HG02610 (cell line): ENCODE results near the gene MAEA.
"Not testable (repeated sequence)": the region's sequence is repeated elsewhere in the genome, so short reads cannot be mapped to it uniquely, and the experiment has no call there.

Source experiments
- ATAC-seq: cut with Tn5 transposase; IDR thresholded peaks from one replicate; pipeline ENCODE4 v1.9.1; 2021; ENCODE audit warnings: mild to moderate bottlenecking, moderate library complexity; ENCODE audit not compliant: unreplicated experiment

Gene MAEA

DNA sequence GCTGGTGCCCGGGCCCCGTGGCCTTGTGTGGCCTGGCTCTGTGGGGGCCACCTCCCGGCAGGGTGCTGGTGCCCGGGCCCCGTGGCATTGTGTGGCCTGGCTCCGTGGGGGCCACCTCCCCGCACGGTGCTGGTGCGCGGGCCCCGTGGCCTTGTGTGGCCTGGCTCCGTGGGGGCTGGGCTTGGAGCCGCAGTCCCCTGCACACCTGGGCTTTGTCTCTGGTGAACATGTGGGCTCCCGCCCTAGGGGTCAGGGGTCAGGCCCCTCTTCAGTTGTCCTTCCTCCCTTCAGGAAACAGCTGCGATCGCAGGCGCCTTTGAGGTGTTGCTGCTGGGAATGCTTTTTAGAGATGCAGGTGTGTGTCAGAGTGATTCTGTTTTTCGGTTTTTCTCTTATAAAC, 74.5 kb downstream of the MAEA start:
- ATAC-seq, result no peak

DNA sequence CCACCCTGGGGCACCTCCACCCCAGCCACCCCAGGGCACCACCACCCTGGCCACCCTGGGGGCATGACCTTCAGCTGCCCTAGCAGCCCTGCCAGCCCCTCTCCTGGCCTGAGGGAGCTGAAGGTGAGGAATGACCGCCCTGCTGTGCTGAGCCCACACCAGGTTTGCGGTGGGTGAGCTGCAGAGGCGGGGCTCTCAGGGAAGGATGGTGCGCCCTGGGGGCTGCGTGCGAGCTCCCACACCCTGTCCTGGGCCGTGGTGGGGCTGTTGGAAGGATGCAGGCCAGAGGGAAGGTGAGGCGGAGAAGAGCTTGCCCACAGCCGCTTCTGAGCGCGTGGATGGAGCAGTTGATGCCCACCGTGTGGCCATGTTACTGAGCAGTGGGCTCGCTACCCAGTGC, 75.1 kb downstream of the MAEA start:
- no peak for ATAC-seq

DNA sequence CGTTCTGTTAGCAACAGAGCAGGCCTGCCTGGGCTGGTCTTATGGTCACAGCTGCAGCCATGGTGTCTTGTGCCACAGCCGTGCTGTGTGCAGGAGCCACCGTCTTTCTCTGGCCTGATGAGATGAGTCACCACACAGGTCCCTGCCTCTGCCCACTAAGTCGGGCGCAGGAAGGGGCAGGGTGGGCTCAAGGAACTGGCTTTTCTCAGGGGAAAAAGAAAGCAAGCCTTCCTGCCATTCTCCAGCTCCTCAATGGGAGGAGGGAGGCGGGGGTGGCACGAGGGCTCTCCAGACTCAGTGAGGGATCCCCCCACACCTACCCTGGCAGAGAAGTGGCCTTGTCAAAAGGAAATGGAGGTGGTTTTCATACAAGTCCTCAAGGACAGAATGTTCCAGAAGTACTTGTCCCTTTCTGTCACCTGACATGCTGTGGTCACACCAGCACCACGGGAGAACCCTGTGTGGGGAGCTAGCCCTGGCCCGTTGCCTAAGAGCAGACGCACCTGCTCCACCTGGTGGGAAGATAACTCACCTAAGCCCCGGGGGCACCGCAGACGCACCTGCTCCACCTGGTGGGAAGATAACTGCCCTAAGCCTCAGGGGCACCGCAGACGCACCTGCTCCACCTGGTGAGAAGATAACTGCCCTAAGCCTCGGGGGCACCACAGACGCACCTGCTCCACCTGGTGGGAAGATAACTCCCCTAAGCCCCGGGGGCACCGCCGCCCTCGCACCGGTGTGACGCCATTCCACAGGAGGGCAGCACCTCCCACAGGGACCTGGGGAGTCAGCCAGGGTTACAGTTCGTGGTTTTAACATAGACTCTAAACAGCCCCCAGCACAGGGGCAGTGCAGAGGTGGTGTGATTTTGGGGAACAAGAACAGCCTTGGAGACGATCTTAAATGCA, 75.8 kb downstream of the MAEA start:
- ATAC-seq, result no peak

DNA sequence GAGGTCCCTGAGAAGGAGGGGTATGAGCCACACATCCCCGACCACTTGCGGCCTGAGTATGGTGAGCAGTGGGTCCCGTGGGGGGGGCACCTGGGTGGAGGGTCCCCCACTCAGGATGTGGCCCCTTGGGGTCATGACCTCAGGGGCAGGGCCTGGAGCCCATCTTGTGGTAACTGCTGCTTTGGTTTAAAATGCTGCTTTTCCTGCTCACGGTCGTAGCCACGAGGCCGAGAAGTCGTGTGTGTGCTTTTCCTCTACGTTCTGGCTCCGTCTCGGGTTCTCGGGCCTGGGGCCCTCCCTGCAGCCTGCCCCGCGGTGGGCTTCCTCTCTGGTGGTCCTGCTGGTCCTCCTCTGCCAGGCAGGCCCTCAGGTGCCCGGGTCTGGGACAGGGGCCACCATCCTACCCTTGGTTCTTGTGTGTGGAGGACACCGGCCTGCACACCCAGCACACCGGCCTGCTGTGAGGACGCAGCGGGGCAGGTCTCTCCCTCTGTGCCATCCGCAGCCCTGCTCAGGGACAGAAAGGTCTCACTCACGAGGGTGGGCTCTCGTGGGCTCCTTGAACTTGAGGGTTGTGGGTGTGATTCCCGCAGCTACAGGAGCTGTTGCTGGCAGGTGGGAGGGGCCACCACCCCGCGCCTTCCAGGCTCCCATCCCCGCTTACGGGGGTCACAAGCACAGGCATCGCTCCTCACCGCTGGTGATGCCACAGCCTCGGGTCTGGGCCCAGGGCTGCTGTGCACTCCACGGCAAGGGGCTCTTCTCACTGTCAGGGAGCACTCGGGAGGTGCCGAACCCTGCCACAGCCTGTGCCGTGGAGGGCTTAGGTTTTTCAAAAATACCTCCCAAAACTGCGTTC, 76.9 kb downstream of the MAEA start:
- ATAC-seq, result no peak

DNA sequence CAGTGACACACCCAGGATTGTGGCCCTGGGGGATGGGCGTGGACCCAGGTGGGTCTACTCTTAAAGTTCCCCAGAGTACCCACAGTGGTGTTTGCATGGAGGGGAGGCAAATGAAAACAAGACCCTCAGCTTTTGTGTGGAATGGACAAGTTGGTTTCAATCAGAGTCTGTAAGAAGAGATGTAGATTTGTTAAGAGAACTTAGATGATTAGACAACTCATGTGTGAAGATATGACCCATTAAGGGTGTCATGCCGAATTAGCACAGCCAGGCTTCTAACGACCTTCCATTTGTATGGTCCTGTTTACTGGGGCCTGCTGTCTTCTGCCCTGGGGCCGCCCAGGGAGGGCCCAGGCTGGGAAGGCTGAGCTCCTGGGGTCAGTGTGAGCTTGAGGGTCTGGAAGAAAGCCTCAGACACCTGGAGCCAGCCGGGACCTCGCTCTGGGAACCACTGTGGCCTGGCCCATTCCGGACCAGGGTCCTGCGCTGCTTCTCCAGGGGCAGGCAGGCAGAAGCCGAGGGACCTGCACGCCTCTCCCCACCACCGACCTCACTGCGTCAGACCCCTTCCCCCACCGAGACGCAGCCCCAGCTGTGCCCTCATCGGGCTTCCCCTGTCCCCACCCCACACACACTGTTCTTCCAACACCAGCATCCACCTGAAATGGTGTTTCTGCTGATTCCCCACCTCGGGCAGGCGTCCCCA, 77.7 kb downstream of the MAEA start:
- ATAC-seq, result no peak

DNA sequence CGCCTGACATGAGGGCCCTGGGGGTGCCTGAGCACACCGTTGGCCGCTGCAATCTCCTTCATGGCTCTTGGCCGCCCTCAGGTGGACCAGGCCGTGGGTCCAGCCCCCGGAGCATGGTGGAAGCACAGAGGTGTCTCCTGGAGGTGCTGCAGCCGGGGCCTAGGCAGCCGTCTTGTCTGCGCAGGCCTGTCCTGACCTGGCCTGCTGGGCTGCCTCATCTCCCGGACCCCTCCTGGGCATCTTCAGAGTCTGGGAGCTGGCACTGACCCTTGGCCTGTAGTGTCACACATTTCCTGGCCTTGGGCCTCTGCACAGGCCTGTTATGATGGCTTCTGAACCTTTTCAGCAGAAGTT, 78.2 kb downstream of the MAEA start:
- ATAC-seq, result no peak

DNA sequence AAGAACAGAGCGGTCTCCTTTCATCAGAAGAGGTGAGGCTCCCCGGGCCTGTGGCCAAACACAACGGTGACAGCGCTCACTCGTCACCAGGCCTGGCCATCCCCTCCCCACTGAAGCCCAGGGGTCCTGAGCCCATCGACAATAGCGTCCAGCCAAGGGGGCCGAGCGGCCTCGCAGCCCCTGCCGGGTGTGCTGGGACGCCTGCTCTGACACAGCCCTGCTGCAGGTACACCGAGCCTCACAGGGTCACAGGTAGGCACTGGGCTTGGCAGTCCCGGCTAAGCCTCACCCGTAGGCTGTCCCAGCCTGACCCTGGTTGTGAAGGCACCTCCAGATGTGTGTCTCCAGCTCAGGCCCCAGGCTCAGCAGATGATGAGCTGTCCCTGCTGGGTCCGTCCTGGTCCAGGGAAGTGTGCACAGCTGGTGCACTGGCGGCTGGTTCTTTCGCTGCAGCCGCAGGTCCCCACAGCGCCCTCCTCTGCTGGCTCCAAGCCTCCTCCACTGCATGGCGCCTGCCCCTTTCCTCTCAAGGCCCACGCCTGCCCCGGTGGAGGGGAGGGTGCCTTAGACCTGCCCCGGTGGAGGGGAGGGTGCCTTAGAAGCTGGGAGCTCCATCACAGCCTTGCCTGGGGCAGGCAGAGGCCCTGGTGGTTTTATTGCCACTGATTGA, 78.9 kb downstream of the MAEA start:
- no peak for ATAC-seq

DNA sequence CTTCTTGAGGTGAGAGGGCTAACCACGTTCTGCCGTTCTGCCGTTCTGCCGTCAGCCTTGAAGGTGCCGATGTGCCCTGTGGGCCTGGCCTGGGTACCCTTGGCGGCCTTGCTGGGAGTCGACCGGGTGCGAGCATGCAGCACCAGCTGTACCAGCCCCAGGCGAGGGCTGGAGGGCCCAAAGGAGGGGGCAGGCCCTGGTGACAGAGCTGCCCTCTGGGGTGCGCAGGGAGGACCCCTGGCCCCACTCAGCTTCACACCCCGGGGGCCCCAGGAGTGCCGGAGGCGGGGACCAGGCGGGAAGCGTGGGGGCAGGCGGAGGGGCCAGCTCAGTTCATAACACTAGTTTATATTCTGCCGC, 79.4 kb downstream of the MAEA start:
- ATAC-seq, result no peak

DNA sequence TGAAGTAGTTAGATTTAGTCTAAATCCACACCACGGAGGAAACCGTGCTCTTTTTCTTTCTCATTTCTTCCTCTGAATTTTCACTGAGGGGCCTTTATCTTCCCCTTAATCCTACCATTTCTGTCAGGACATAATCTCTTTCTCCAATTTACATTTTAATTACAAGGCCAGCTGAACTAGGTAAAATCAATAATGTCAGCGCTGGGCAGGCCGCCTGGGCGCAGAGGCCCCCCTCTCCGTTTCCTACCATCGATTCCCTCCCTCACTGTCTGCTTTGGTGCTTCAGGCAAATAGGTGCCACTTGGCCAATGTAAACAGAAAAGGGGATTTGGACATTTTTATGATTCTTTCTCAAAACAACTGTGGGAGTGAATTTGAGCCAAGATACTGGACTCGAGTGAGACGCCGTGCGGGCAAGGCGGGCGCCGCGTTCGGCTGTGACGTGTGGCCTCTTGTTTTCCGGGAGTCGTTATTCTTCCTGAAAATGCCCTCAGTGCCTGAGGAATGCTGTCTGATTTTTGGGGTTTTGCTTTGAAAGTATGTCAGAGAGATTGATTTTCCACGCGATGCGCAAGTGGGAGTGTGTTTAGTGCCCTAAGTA, 79.9 kb downstream of the MAEA start:
- no peak for ATAC-seq

DNA sequence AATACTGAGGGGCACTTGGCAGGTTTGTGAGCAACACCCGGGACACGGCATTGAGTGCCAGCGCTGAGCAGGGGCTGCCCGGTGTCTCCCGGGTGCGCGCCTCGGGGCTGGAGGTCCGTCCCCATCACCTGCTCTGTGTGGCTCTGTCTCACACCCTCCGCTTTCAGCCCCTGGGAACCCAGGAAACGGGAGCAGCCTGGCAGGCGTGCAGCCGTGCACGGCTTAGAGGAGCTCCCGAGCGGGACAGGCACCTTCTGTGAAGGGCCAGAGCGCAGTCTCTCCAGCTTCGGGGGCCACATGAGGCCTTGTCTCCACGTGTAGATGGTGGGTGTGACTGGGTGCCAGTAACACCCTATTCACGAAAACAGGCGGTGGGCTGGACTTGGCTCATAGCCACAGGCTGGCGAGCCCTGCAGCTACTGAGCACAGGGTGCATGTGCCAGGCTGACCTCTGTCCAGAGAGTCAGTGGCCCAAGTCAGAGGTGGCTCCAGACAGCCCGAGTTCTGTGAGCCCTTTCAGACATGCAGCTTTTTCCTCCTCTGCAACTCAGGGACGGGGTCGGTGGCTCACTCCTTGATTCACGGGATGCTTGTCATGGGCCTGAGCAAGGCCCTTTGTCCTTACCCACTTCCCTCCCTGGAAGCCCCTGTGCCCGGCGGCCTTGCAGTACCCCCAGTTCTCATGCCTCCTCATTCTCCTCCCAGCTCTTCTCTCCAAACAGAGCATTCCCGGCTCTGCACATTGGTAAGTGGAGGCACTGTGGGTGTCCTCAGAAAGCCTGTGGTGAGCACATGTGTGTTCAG, 80.8 kb downstream of the MAEA start:
- no peak for ATAC-seq

DNA sequence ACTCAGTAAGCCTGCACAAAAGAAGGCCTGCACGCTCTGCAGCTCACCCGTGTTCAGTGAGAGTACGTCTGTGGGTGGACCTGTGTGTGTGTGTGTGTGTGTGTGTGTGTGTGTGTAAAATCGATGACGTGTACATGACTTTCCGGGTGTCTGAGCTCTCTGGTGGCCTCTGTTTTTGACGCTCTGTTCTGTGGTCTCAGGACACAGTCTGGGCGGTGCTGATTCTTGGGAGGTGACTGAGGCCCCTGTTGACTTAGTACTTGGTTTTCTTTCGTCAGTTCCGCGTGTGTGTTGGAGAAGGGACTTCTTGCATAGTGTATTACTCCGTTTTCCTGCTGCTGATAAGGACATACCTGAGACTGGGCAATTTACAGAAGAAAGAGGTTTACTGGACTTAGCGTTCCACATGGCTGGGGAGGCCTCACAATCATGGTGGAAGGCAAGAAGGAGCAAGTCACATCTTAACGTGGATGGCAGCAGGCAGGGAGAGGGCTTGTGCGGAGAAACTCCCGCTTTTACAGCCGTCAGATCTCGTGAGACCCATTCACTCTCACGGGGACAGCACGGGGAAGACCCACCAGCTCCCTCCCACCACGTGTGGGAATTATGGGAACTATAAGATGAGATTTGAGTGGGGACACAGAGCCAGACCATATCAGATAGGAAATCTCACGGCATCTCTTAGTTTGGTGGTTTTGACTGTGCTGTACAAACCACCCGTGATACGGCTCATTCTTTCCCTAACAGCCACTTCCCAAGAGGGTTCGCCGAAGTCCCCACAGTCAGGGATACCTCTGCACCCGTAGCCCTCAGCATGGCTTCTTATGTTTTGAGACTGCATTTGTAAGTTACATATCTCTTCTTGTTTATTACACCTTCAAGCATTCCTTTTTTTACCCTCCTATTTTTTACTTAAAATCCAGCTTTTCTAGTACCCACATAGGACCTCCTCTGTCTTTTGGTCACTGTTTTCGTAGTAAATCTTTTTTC, 81.8 kb downstream of the MAEA start:
- ATAC-seq, result no peak

DNA sequence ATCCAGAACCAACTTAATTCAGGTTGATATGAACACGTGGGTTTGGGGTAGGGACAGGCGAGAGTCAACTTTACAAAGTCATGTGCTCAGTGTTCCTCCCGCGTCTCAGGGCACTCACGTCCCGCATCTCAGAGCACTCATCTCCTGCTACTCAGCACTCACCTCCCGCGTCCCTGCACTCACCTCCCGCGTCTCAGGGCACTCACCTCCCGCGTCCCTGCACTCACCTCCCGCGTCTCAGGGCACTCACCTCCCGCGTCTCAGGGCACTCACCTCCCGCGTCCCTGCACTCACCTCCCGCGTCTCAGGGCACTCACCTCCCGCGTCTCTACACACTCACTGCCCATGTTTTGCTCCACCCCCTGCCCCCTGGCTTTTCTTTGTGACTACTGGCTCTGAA, 82.9 kb downstream of the MAEA start:
- ATAC-seq, result not testable (repeated sequence)

DNA sequence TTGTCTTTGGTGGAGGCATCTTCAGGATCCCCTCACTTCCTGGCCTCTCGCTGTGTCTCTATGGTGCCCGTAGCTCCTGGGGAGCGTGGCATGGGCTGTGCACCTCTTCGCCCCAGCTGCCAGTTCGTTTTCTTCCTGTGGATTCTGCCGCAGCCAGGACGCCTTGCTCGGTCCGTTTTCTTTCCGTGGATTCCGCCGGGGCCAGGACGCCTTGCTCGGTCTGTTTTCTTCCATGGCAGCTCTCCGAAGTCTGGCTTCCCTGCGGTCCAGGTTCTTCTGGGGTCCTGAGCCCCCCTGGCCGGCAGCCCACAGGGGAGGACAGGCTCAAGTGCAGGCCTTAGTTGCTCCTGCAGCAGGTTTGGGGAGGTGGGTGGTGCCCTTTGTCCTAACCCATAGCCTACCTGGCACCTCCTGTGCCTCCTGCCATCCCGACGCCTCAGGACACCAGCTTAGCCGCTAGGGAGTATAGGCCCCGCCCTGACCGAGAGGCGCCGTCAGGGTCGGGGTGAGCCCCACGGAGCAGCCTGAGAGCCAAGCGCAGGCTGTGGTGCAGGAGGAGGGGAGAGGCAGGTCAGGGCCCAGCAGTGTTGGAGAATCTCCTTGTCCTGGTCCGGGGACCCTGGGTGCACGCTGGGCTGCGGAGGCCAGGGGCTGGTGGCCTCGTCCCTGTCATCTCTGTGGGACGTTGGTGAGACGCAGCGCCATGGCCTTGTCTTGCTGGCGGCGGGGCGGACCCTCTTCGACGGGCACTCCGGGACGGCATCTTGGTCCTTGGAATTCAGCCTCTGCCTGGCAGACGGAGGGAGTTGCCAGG, 84.4 kb downstream of the MAEA start:
- ATAC-seq, result no peak

DNA sequence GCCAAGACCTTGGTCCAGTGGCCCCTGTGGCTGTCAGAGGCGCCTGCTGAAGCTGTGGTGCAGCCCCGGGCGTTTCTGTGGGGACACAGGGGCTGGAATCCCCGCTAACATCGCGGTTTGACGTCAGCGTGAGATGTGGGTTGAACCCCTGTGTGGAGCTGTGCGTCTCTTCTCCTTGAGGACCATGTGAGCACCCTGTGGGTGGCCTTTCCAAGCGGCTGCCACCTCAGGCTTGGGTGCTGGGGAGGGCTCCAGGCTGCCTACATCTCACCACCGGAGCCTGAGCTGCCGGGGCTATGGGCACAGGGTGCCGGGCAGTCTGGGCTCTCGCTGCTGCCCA, 85.0 kb downstream of the MAEA start:
- no peak for ATAC-seq

DNA sequence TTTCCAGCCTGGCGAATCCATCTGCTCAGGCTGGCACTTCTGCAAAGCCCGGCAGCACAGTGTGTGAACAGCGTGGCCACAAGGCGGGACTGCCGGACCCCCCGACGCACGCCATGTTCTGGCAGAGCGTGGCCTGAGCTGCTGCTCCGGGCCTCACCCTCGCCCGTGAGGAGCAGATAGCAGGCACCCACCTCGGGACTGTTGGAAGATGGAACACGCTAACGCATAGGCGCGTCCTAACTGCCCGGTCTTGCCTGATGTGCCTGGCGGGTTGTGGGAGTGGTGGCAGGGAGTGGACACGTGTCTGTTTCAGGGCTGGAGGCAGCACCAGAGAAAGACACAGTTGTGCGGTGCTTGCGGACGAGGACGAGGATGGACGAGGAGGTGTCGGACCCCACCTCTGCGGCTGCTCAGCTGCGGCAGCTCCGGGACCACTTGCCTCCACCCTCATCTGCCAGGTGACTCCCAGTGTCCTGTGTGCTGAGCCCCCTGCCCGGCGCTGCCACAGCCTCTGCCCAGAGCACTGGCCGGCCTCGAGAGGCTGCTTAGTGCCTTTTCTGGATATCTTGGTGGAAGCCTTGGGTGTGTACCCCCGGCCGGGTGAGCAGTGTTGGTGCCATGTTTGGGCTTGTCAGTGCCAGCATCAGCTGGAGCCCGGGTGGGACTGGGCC, 85.5 kb downstream of the MAEA start:
- ATAC-seq, result no peak

DNA sequence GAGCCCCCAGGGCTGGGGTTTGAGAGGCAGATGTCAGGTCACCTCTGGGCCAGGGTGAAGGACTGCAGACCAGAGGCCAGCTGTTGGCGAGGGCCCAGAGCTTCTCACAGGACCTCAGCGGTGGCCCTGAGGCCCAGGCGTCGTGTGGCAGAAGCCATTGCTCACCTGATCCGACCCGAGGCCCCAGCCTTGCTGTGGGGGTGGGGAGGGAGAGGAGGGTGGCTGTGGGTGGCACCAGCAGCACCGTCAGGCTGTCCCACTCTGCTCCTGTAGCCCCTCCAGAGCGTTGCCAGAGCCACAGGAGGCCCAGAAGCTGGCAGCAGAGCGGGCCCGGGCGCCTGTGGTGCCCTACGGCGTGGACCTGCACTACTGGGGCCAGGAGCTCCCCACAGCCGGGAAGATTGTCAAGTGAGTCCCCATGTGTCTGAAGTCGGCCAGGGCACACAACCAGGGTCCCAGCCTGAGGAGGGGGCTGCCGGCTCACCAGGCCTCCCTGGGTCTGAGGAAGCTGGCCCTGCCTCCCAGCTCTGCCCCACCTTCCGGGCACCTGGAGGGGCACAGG, 86.2 kb downstream of the MAEA start:
- no peak for ATAC-seq

DNA sequence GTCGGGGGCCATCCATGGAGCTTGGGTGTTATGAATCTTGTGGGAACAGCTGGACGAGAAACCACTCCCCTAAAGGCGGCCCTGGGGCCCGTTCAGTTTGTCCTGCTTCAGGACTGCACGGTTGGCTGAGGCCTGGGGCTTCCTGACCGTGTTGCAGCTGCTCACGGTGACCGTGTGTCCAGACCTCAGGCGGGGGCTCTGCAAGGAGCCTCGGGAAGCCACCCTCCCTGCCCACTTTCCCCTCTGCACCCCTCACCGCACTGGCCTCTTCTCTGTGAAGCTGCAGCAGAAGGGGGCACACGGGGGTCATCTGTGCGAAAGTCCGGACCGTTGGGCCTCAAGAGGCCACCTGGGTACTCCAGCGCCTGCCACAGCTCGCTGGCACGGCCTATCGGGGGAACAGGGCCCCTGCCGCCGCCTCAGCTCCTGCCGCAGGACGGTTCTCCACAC, 86.7 kb downstream of the MAEA start:
- ATAC-seq, result no peak
